NCI-H526 treated with DMSO at 0.1 percent for 48 hours (cell line): ENCODE results near the gene NHLH1.

Source experiments
- DNase-seq: peaks from one replicate; lab custom pipeline; 2025; lab: John Stamatoyannopoulos, UW

The NHLH1 gene

GRCh38 chr1:160411271-160412027 is 44.6 kb downstream of the NHLH1 start:
- DNase-seq: no peak

- no peak for DNase-seq
These were observed 45.1 kb downstream of the NHLH1 start for GRCh38 chr1:160412028-160412362.

GRCh38 chr1:160413716-160414115 is 46.8 kb downstream of the NHLH1 start:
- no peak for DNase-seq

DNA sequence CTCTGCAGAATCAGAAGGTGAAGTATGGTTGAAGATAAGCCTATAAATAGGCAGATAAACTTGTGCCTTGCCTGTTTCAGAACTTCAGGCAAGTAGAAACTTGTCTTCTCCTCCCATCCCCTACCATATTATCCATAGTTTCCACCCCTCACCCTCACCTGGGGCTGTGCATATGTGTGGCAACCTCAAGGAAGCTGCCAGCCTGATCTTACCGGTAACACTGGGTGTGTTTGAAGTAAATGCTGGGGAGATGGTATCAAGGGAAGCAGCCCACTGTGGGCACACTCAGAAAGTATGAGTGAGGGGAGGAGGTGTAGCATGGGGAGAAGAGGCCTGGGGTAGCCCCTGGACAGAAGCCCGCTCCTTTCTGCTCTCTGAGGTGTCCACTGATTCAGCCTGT is 48.0 kb downstream of the NHLH1 start:
- DNase-seq: no peak

- DNase-seq: no peak
These were observed 48.9 kb downstream of the NHLH1 start for GRCh38 chr1:160415696-160416290.

DNA sequence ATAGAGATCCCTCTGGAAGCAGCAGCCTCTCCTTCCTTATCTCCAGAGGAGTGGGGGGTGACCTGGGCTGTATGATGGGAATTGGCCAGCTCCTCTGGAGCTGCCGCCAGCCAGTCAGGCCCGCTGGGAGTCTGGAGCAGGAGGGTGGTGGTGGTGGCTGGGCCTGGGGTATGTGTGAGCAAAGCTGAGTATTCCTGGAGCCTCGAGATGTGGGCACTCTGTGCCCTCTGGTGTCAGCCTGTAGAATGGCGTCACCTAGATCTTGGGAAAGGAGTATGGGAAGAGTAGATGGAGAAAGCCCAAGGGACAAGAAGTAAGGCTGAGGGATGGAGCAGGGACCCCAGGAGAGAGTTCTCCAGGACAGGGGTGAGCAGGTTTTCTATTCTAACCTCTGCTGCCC is 49.5 kb downstream of the NHLH1 start:
- peak; percentile 70 for DNase-seq

GRCh38 chr1:160418483-160418882 is 51.6 kb downstream of the NHLH1 start:
- no peak for DNase-seq

DNA sequence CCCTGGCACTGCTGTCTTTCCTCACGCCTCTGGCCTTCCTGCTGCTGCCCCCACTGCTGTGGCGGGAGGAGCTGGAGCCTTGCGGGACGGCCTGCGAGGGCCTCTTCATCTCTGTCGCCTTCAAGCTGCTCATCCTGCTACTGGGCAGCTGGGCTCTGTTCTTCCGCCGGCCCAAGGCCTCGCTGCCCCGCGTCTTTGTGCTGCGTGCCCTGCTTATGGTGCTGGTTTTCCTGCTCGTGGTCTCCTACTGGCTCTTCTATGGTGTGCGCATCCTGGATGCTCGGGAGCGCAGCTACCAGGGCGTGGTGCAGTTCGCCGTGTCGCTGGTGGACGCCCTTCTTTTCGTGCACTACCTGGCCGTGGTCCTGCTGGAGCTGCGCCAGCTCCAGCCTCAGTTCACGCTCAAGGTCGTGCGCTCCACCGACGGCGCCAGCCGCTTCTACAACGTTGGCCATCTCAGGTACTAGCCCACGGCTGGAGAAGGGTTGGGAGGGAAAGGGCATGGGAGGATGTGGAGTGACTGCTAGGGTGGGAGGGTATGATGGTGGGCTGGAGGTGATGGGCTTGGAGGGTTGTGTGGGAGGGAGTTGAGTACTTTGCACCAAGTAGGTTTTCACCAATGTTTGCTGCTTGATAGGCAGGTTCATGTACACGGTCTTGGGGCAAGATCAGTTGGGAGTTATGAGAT is 52.4 kb downstream of the NHLH1 start:
- no peak for DNase-seq

- no peak for DNase-seq
These were observed 52.9 kb downstream of the NHLH1 start for GRCh38 chr1:160419838-160420169.

- DNase-seq: no peak
These were observed 54.3 kb downstream of the NHLH1 start for GRCh38 chr1:160420881-160421842.

DNA sequence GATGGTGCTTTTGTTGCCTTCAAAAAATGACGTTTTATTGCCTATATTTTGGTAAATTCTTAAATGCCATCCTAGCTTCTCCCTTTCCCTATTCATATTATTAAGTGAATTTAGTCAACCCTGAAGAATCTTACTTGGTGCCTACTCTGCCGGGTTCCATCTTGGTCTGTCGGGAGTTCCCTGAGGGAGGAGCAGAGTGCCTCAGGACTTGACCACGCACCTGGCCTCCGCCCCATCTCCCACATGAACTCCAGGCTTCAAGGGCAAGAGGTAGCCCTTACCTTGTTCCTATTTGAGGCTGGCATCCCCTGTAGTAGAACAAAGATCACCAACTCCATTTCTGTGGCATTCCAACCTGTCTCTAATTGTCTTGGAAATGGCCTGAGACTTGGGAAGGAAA is 55.0 kb downstream of the NHLH1 start:
- DNase-seq: no peak
